Peyer's patch (tissue), 4 donors: Measurements from ENCODE around the gene TSEN54.

Experiments
- POLR2A ChIP-seq, 2 donors: fragments of 450-650 bp; IDR thresholded peaks; one replicate each; pipeline ENCODE4 v1.5.1; 2017; ENCODE audit warnings: antibody characterized with exemption in 2 of 2, mild to moderate bottlenecking in 2 of 2, moderate library complexity in 2 of 2
- TF ChIP-seq, protein P1 (sequence below), 6 experiments: fragments of 450-650 bp in 4 of 6; fragments of 200-600 bp in 2 of 6; sonication (generic) in 1 of 6; IDR thresholded peaks; one replicate each; pipeline ENCODE4 v1.5.1; 2017 to 2019; ENCODE audit warnings: antibody characterized with exemption in 6 of 6, mild to moderate bottlenecking in 3 of 6, moderate library complexity in 1 of 6

DNA sequence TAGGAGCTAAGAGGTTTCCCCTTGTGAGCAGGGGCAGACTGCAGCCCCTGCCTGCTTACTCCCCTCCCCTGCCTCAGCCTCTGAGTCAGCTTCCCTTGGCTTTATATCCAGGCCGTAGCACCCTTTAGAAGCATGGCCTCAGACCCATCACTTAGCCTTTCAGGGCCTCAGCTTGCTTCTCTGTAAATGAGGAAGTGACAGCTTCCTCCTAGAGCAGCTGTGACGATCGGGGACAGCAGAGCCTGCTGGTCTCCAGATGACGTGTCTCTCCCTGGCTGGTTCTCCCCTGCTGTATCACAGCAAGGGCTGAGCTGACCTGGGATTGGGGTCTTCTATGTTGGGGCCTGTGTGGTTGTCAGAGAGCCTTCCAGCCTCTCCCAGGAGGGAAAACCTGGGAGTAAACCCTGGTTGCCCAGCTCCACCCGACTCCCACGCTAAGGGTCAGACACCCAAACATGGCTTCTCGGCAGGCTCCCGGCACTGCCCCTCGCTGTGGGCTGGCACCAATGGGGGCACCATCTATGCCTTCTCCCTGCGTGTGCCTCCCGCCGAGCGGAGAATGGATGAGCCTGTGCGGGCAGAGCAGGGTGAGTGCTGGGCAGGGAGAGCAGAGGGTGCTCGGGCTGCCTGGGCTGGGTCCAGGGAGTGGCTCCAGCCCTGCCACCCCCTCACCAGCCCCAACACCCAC is 55.0 kb downstream of the TSEN54 start:
- TF ChIP-seq, protein P1, sequence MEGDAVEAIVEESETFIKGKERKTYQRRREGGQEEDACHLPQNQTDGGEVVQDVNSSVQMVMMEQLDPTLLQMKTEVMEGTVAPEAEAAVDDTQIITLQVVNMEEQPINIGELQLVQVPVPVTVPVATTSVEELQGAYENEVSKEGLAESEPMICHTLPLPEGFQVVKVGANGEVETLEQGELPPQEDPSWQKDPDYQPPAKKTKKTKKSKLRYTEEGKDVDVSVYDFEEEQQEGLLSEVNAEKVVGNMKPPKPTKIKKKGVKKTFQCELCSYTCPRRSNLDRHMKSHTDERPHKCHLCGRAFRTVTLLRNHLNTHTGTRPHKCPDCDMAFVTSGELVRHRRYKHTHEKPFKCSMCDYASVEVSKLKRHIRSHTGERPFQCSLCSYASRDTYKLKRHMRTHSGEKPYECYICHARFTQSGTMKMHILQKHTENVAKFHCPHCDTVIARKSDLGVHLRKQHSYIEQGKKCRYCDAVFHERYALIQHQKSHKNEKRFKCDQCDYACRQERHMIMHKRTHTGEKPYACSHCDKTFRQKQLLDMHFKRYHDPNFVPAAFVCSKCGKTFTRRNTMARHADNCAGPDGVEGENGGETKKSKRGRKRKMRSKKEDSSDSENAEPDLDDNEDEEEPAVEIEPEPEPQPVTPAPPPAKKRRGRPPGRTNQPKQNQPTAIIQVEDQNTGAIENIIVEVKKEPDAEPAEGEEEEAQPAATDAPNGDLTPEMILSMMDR (IDR thresholded peaks at IDR 0.05): no peak
- no peak for TF ChIP-seq POLR2A (IDR thresholded peaks at IDR 0.05)
